Measurements from ENCODE around the gene ZBTB7C. TPM values are rescaled to one million over a fixed set of nuclear protein-coding genes. Genes with fewer than 3 reads are reported as not detected.

Gene ZBTB7C
- total RNA-seq, 6 donors from 2014 or later, result 6.1 to 18.1 (median 12.2) TPM

DNA sequence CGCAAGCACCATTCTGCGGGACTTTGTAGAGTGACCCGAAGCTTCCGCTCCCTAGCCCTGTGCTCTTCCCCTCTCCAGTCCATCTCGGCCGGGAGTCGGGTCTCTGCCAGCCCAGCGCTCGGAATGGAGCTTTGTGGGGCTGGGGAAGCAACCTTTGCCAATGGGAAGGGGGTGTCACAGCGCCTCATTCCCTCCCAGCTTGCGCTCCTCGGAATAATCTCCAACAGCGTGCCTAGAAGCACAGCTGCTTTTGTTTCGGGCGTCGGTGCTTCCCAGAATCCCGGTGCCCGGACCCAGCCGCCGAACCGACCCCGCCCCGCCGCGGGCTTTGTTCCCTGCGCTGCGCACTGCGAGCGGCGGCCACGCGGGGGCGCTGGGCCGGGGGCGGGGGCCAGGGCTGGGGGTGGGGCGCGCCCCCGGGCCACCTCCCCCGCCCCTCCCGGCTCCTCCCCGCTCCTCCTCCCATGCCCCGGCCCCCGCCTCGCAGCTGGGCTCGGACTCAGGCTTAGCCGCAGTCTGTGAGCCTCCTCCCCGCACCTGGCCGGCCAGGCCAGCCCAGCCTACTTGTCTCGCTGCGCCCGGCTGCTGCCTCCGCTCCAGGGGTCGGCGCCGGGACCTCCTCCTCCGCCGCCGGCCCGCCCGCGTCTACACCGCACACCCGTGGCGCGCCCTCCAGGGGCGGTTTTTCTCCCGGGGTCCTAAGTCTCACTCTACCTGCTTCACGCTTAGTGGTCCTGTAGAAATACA is 401.1 kb downstream of the ZBTB7C start:
- no peaks in the 10 kb centered on the region for H3K9me3 ChIP-seq
- peak overlapping the region in 2 of 4 donors; percentile 1 to 30 for H3K27ac ChIP-seq
- ATAC-seq (ENCODE audit: low FRiP score in 2 of 2), result peak; percentile 79 to 96
- no peaks in the 10 kb centered on the region for H3K27me3 ChIP-seq
- no peaks in the 10 kb centered on the region for H3K36me3 ChIP-seq
- WGBS, 2 donors, result 4 to 7% methylated on average over 18 to 38 of the region's 68 CpGs
- no peak for TF ChIP-seq EP300 (IDR thresholded peaks at IDR 0.05)
- TF ChIP-seq, protein P1, sequence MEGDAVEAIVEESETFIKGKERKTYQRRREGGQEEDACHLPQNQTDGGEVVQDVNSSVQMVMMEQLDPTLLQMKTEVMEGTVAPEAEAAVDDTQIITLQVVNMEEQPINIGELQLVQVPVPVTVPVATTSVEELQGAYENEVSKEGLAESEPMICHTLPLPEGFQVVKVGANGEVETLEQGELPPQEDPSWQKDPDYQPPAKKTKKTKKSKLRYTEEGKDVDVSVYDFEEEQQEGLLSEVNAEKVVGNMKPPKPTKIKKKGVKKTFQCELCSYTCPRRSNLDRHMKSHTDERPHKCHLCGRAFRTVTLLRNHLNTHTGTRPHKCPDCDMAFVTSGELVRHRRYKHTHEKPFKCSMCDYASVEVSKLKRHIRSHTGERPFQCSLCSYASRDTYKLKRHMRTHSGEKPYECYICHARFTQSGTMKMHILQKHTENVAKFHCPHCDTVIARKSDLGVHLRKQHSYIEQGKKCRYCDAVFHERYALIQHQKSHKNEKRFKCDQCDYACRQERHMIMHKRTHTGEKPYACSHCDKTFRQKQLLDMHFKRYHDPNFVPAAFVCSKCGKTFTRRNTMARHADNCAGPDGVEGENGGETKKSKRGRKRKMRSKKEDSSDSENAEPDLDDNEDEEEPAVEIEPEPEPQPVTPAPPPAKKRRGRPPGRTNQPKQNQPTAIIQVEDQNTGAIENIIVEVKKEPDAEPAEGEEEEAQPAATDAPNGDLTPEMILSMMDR (IDR thresholded peaks at IDR 0.05), result peak; percentile 49 to 93 (median 60)
- peak overlapping the region; percentile 43 to 61 (median 59) for H3K4me3 ChIP-seq
- DNase-seq, result peak; percentile 76 to 94
- peaks cover 2 to 24% (median 12%) of the 10 kb centered on the region in 4 donors for H3K4me1 ChIP-seq

DNA sequence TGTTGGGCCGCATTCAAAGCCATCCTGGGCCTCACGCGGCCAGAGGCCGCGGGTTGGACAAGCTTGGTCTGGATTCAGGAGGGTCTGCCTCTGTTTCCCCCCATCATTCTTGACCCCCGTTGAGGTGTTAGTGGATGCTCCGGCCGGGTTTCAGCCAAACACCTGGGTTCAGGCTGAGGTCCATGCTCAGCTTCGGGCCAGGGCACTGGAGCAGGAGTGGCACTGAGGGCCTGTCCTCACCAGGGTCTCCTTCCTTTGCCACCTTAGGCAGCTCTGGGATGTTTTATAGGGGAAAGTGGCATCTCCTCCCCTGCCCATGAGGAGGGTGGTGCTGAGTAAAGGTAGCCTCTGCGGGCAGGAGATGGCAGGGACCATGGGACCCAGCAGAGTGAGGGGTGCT is 401.8 kb downstream of the ZBTB7C start:
- Histone ChIP-seq H3K27me3 (no peaks in the 10 kb centered on the region), H3K9me3 (no peaks in the 10 kb centered on the region), H3K4me3 (peak overlapping the region in 2 of 4 donors; percentile 60 to 61), H3K27ac (peak overlapping the region in 1 of 4 donors; percentile 1), H3K4me1 (peaks cover 2 to 28% (median 13%) of the 10 kb centered on the region in 4 donors), H3K36me3 (no peaks in the 10 kb centered on the region)
- TF ChIP-seq EP300 (IDR thresholded peaks at IDR 0.05) (no peak), POLR2A (IDR thresholded peaks at IDR 0.05) (no peak), POLR2AphosphoS5 (IDR thresholded peaks at IDR 0.05) (no peak)
- TF ChIP-seq, protein P1 (IDR thresholded peaks at IDR 0.05), result no peak
- WGBS, 2 donors, result 91 to 97% methylated on average over 8 to 9 of the region's 10 CpGs
- no peak for ATAC-seq (ENCODE audit: low FRiP score in 2 of 2)
- DNase-seq, result peak; percentile 14 to 32

DNA sequence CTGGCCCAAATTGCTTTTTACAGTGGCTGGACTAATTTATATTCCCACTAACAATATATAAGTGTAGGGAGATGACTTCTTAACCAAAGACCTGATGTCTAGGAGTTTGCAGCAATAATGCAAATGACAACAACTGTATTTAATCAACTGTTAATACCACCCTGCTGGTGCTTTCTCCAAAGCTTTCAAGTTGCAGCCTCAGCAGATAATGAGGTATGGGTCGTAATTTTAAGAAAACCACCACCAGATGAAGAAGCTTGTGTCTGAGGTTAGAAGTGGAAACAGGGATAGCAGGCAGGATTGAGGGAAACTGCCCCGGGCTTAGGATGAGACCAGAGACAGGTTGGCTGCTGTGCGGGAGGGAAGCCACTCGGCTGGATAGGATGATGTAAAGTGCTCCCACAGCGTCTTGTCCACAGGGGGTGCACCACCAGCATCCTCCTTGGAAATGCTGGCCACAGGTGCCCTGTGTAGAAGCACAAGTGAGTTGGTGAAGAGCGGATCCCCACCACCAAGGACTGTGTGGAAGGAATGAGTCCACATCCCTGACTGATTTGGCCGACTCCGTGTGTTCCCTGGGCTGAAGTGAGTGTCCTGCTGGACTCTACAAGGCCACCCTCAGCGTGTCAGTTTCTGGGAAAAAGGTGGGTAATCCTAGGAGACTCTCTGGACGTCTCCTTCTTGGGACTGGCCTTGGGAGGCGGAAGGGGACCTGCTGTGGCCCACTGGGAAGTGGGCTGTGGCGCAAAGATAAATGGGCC is 402.6 kb downstream of the ZBTB7C start:
- Histone ChIP-seq H3K27me3 (no peaks in the 10 kb centered on the region), H3K4me1 (peaks cover 2 to 28% (median 13%) of the 10 kb centered on the region in 4 donors), H3K4me3 (no peak overlapping the region), H3K27ac (no peak overlapping the region), H3K36me3 (no peaks in the 10 kb centered on the region), H3K9me3 (no peaks in the 10 kb centered on the region)
- TF ChIP-seq POLR2A (IDR thresholded peaks at IDR 0.05), result no peak
- TF ChIP-seq, protein P1 (IDR thresholded peaks at IDR 0.05), result no peak
- TF ChIP-seq POLR2AphosphoS5 (IDR thresholded peaks at IDR 0.05), result no peak
- TF ChIP-seq EP300 (IDR thresholded peaks at IDR 0.05), result no peak
- WGBS, 2 donors, result 95 to 96% methylated on average over 11 to 12 of the region's 12 CpGs
- ATAC-seq (ENCODE audit: low FRiP score in 2 of 2) (no peak), DNase-seq (peak in 1 of 2 donors; percentile 5)

DNA sequence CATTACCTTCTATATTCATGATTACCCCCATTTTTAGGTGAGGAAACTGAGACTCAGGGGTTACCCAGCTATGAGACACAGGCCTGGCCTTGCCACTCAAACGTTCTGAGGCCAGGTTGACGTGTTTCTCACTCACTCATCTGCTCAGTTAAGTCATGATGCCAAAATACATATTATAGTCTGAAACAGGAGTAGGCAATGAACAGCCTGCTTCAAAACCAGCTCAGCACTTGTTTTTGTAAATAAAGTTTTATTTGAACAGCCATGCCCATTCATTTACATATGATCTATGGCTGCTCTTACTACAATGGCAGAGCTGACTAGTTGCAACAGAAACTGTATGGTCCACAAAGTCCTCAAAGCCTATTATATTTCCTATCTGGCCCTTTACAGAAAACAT is 404.6 kb downstream of the ZBTB7C start:
- DNase-seq (no peak), ATAC-seq (ENCODE audit: low FRiP score in 2 of 2) (no peak)
- no peak overlapping the region for H3K4me3 ChIP-seq
- TF ChIP-seq POLR2A (IDR thresholded peaks at IDR 0.05) (no peak), POLR2AphosphoS5 (IDR thresholded peaks at IDR 0.05) (no peak), EP300 (IDR thresholded peaks at IDR 0.05) (no peak)
- TF ChIP-seq, protein P1 (IDR thresholded peaks at IDR 0.05), result no peak
- H3K9me3 ChIP-seq, result no peaks in the 10 kb centered on the region
- 59 to 83% methylated on average over 2 of the region's 2 CpGs for WGBS, 2 donors
- peaks cover 2 to 28% (median 13%) of the 10 kb centered on the region in 4 donors for H3K4me1 ChIP-seq
- no peaks in the 10 kb centered on the region for H3K36me3 ChIP-seq
- no peaks in the 10 kb centered on the region for H3K27me3 ChIP-seq
- H3K27ac ChIP-seq, result no peak overlapping the region
